ENCODE results near the gene KCNMA1. TPM values are rescaled to one million over a fixed set of nuclear protein-coding genes. Genes with fewer than 3 reads are reported as not detected.

KCNMA1 gene
- total and polyA plus RNA-seq, 10 donors, result 9.3 to 114 (median 51.5) TPM

DNA sequence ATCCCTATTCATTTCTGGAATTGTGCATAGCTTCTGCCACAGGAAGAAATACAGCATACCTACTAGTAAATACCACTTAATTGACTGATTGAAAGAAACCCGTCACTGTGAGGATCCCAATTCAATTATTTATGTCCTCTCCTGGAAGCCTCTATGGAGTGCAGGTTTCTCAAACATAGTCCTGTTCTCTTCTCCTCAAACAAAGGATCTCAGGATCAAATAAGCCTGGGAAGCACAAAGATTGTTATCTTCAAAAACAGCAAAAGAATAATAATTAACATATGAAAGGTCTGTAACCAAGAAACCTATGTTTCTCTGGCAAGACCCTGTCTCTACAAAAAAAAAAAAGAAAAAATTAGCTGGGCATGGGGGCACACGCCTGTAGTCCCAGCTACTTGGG lies 127.3 kb downstream of the KCNMA1 start:
- 74 to 83% (median 81%) methylated on average over 2 of the region's 2 CpGs for WGBS, 5 donors
- intact Hi-C loops (cut with DNase I; ENCODE audit: low total_unique reads), result no loop called here

DNA sequence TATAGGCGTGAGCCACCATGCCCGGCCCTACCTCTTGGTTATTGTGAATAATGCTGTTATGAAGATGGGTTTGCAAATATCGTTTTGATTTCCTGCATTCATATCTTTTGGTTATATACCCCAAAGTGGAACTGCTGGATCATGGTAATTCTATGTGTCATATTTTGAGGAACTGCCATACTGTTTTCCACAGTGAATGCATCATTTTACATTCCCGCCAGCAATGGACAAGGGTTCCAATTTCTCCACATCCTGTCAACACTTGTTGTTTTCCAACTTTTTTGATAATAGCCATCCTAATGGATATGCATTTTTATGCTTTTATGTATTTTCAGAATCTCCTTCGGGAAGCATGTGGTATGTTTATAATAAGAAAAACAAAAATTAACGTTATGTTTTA lies 128.2 kb downstream of the KCNMA1 start:
- Histone ChIP-seq H3K4me3 (no peak overlapping the region), H3K27me3 (replicated peaks in 1 of 7) (peaks cover 0 to 9% (median 0%) of the 10 kb centered on the region in 7 donors), H3K36me3 (no peaks in the 10 kb centered on the region), H3K4me1 (no peaks in the 10 kb centered on the region), H3K9me3 (no peaks in the 10 kb centered on the region), H3K27ac (no peak overlapping the region)
- intact Hi-C loops (cut with DNase I; ENCODE audit: low total_unique reads), result no loop called here
- TF ChIP-seq POLR2AphosphoS5 (IDR thresholded peaks at IDR 0.05) (no peak), POLR2A (IDR thresholded peaks at IDR 0.05) (no peak)
- TF ChIP-seq, protein P1, sequence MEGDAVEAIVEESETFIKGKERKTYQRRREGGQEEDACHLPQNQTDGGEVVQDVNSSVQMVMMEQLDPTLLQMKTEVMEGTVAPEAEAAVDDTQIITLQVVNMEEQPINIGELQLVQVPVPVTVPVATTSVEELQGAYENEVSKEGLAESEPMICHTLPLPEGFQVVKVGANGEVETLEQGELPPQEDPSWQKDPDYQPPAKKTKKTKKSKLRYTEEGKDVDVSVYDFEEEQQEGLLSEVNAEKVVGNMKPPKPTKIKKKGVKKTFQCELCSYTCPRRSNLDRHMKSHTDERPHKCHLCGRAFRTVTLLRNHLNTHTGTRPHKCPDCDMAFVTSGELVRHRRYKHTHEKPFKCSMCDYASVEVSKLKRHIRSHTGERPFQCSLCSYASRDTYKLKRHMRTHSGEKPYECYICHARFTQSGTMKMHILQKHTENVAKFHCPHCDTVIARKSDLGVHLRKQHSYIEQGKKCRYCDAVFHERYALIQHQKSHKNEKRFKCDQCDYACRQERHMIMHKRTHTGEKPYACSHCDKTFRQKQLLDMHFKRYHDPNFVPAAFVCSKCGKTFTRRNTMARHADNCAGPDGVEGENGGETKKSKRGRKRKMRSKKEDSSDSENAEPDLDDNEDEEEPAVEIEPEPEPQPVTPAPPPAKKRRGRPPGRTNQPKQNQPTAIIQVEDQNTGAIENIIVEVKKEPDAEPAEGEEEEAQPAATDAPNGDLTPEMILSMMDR (IDR thresholded peaks at IDR 0.05 in 8 of 11, conservative IDR thresholded peaks at IDR 0.05 in 3 of 11), result no peak
- DNase-seq, result no peak
- WGBS, 5 donors, result 90 to 96% (median 94%) methylated on average over 6 of the region's 6 CpGs

More for the DNA sequence above, 127.3 kb downstream of the KCNMA1 start:
- H3K27me3 ChIP-seq (replicated peaks in 1 of 7), result no peaks in the 10 kb centered on the region
- no peaks in the 10 kb centered on the region for H3K9me3 ChIP-seq
- no peak overlapping the region for H3K27ac ChIP-seq
- no peak for DNase-seq
- H3K36me3 ChIP-seq, result no peaks in the 10 kb centered on the region
- H3K4me3 ChIP-seq, result no peak overlapping the region
- no peaks in the 10 kb centered on the region for H3K4me1 ChIP-seq
- no peak for TF ChIP-seq POLR2AphosphoS5 (IDR thresholded peaks at IDR 0.05)
- TF ChIP-seq, protein P1 (IDR thresholded peaks at IDR 0.05 in 8 of 11, conservative IDR thresholded peaks at IDR 0.05 in 3 of 11), result no peak
- TF ChIP-seq POLR2A (IDR thresholded peaks at IDR 0.05), result no peak

DNA sequence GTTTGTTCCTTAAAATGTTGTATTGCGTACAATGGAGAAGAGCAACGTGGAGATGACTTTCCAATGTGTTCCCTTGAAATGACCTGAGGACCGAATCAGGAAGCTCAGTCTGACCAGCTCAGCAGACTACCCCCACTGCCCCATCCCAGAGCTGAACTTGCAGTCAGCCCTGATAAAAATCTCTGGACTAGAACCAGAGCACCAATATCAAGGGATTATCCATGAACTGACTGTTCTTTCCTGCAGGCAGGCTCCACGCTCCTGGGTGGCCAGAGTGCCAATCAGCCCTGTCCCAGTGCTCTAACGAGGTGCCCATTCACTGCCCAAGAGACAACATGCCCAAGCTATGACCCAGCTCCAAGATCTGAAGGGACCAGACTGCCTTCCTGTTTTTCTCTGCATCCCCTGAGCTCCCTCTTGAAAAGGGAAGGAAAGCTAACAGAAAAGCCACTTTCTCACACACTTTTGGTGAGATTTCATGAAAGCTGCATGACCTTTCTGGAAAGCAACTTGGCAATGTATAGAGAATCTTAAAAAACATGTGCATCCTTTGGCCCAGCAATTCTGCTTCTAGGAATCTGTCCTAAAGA lies 130.2 kb downstream of the KCNMA1 start:
- peak in 2 of 3 donors; percentile 24 to 25 for TF ChIP-seq POLR2AphosphoS5 (IDR thresholded peaks at IDR 0.05)
- TF ChIP-seq, protein P1 (IDR thresholded peaks at IDR 0.05 in 8 of 11, conservative IDR thresholded peaks at IDR 0.05 in 3 of 11), result no peak
- Histone ChIP-seq H3K27me3 (replicated peaks in 1 of 7) (peaks cover 0 to 19% (median 0%) of the 10 kb centered on the region in 7 donors), H3K27ac (peak overlapping the region in 4 of 8 donors; percentile 11 to 72 (median 37)), H3K4me3 (no peak overlapping the region), H3K4me1 (no peaks in the 10 kb centered on the region), H3K9me3 (no peaks in the 10 kb centered on the region), H3K36me3 (no peaks in the 10 kb centered on the region)
- WGBS, 5 donors, result 40 to 49% (median 43%) methylated on average over 5 of the region's 5 CpGs
- intact Hi-C loops (cut with DNase I; ENCODE audit: low total_unique reads), result no loop called here
- DNase-seq, result no peak

DNA sequence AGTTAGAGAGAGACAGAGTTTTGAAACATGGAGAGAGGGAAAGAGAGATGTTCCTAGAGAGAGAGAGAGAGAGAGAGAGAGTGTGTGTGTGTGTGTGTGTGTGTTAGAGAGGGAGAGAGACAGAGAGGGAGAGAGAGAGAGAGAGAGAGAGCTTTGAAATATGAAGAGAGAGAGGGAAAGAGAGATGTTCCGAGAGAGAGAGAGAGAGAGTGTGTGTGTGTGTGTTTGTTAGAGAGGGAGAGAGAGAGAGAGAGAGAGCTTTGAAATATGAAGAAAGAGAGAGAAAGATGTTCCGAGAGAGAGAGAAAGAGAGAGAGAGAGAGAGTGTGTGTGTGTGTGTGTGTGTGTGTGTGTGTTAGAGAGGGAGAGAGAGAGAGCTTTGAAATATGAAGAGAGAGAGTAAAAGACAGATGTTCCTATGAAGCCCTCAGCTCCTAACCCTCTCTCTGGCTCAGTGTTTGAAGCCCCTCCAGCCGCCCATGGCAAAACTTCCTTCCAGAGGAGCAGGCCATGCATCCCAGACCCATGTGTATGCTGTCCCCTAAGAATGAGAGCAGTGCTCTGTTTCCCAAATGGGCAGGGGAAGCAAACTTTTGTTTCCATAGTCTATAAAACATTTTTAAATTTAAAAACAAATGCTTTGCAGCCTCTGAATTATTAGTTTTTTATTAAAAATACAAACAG lies 130.9 kb downstream of the KCNMA1 start:
- H3K4me1 ChIP-seq, result no peaks in the 10 kb centered on the region
- no peak overlapping the region for H3K4me3 ChIP-seq
- no peaks in the 10 kb centered on the region for H3K36me3 ChIP-seq
- H3K27me3 ChIP-seq (replicated peaks in 1 of 7), result peaks cover 0 to 19% (median 0%) of the 10 kb centered on the region in 7 donors
- H3K27ac ChIP-seq, result peak overlapping the region in 3 of 8 donors; percentile 36 to 71 (median 52)
- no peak for TF ChIP-seq POLR2AphosphoS5 (IDR thresholded peaks at IDR 0.05)
- TF ChIP-seq POLR2A (IDR thresholded peaks at IDR 0.05), result no peak
- no peak for DNase-seq
- WGBS, 5 donors, result 75 to 88% (median 84%) methylated on average over 3 of the region's 3 CpGs
- H3K9me3 ChIP-seq, result no peaks in the 10 kb centered on the region
- intact Hi-C loops (cut with DNase I; ENCODE audit: low total_unique reads), result no loop called here
